HG03139 (cell line): ENCODE data around the gene MYL7.
"Not testable (repeated sequence)": the region's sequence is repeated elsewhere in the genome, so short reads cannot be mapped to it uniquely, and the experiment has no call there.

Experiments used
- ATAC-seq: cut with Tn5 transposase; IDR thresholded peaks from one replicate; pipeline ENCODE4 v1.9.1; 2021; ENCODE audit not compliant: unreplicated experiment

Gene MYL7

DNA sequence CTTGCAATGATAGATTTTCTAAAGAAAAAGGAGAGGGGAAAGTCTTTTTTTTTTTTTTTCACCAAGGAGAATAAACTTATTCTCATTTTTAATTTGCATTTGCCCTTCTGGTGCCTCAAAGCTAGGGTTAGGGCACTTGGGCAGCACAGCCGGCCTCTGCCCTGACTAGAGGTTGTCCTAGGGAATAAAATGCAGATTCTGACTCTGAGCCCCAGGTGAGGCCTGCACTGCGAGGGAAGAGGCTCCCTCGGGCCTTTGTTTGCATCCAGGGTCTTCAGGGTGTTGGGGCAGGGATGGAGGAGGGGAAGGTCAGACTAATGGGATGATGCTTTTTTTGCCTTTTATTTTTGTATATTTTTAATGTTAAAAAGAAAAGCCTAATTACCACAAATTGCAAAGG, 7.8 kb downstream of the MYL7 start:
- ATAC-seq: no peak

DNA sequence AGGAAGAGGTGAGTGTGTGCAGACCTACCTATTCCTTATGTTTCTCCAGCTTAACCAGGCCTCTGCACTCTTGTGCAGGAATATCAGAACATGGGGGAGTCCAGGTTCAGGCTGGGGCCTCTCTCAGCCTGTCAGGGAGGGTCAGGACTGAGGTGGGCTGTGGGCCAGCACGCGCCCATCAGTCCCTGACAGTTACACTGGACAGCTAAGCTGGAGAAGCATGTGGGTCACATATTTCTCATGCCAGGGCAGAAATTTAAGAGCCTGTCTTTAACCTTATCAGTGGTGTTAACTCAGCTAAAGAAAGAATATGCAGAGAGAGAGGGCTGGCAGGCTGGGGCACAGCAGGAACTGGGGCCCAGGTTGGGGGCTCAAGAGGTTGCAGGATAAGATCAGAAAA, 9.1 kb downstream of the MYL7 start:
- no peak for ATAC-seq

DNA sequence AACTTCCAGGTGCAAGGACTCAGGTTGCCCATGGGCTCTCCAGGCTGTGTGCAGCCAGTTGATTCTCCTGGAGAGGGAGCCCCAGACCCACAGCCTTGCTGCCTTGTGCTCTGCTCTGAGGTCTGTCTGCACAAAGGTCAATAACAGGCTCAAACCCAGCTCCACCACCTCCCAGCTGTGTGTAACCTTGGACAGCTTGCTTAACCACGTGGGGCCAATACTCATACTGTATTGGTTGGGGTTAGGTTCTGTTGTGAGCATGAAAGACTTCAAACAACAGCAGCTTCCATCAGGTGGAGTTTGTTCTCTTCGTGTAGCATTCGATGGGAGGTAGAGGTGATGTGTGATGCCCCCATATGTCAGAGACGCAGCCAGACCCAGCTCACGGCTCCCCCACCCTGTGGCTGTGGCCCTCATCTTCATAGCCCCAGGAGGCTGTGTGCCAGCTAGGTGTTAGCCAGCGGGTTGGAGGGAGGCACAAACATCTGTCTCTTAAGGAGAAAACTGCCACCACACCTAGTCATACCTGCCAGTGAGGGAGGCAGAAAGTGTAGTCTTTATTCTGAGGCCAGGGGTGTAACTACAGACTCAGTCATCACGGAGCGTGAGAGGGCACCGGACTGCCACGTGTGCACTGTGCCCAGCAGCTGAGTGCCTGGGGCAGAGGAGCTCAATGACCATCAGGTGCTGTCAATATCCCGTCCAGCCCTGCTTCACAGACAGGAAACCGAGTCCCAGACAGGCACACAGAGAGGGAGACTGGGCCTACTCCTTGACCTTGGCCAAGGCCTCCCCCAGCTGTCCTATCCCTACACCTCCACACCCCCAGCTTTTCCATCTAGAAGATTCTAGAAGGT, 9.7 kb downstream of the MYL7 start:
- no peak for ATAC-seq

DNA sequence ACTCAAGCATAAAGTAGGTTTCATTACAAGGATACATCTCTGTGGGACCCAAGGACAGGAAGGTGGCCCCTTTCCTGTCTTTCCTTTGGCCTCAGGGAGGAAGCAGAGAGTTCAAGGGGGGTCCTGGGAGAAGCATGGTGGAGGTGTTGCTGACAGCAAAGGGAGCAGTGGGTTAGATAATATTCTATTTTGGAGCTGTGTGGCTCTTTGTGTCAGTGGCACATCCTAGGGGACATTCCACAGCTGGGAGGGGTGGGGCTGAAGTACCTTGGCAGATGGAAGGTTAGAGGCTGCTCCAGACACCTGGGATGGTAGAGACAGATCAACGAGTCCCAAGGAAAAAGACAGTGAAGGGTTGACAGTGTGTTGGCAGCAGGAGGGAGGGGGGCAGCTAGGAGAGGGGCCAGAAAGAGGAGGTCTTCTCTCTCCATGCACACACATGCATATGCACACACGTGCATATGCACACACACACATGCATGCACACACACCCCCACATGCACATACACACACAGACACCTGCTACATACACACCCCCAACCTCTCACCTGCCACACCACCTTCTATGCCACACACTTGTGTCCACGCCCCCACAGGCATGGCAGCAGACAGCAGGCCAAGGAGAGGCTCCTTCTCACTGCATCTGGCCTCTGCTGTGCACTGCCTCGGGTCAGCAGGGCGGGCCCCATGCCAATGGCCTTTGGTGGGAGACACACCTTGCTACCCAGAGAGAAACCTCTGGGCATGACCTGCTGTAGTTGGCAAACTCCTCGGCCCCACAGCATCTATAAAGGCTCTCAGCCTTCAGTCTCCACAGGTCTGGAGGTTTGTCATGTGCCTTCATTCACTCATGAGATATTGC, 12.2 kb downstream of the MYL7 start:
- ATAC-seq: no peak

DNA sequence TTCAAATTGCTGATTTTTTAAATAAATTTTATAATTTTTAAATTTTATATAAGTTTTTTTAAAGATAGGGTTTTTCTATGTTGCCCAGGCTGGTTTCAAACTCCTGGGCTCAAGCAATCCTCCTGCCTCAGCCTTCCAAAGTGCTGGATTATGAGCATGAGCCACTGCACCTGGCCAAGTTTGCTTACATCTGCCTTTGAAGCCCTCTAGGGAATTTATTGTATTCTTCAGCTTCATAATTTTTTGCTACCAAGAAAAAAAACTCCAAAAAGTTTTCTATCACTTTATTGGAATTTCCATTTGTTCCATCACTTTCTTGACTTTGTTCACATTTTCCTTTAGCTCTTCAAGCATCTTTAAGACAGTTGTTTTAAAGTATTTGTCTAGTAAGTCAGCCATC, 14.0 kb downstream of the MYL7 start:
- no peak for ATAC-seq

DNA sequence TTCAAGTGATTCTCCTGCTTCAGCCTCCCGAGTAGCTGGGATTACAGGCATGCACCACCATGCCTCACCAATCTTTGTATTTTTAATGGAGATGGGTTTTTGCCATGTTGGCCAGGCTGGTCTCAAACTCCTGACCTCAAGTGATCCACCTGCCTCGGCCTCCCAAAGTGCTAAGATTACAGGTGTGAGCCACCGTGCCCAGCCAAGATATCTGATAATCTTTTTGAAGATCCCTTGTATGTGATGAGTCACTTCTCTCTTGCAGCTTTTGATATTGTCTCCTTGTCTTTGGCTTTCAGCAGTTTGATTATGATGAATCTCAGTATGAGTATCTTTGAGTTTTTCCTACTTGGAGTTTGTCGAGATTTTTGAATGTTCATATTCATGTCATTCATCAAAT, 14.6 kb downstream of the MYL7 start:
- ATAC-seq: not testable (repeated sequence)

DNA sequence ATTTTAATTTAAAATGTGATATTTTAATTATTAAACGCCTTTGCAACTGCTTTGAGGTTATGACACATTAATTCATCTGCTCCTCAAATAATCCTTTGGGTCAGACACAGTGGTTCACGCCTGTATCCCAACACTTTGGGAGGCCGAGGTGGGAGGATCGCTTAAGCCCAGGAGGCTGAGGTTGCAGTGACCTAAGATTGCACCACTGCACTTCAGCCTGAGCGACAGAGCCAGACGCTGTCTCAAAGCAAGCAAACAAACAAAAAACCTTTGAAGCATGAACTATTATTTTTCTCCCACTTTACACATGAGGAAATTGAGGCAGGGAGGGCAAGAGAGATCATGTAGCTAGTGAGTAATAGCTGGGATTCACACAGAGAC, 16.3 kb downstream of the MYL7 start:
- ATAC-seq: no peak

DNA sequence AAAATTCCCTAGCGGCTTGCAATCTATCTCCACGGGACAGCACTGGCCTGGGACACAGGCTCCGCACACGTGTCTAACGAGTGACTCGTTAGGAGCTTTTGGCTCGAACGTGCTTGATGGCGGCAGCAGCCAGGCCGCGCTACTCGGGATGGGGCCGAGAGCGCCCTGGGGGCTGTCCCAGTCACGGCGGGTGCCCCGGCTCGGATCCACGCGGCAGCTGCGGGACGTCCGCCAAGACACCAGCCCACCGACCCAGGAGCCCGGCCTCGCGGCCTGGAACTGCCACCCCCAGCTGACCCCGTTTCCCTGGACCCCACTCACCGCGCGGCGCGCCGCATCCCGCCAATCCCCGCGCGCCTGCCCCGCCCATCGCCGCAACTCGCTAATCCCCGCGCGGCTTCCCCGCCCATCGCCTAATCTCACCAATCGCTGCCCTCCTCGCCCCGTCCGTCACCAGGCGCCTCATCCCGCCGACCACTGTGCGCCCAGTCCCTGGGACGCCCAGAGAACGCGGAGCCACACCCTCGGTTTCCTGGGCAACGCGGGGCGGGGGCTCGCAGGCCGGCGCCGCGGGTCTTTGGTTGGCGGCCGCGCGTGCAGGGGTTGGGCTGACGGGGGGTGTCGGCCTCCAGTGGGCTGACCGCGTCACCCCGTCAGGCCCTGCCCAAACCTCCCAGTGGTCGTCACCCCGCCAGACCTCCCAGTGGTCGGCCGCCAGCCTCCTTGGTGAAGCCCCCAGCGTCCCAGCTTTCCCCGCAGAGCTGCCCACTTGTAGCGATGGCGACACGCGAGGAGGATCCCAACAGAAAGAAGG, 17.7 kb downstream of the MYL7 start, which contains the start of gene POLD2:
TSS of gene POLD2 (minus strand) at position 359 of the 814 bp plus-strand sequence. CDS start 1,495 bp downstream, outside the sequence.
- ATAC-seq: peak; percentile 98

DNA sequence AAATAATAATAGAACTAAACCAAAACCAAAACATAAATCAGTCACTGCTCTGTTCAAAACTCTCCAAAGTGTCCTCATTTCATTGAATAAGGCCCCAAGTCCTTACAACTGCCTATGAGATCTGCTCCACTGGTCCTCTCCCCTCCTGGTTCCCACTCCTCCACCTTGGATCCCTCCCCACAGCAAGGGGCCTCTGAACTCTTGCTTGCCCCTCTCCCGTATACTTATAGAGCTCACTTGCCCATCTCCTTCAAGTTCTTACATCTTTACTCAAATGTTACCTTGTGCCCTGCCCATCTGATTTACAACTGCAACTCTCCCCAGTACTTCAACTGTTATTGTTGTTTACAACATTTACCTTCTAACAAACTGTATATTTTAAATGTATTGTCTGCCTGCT, 18.6 kb downstream of the MYL7 start:
- no peak for ATAC-seq

DNA sequence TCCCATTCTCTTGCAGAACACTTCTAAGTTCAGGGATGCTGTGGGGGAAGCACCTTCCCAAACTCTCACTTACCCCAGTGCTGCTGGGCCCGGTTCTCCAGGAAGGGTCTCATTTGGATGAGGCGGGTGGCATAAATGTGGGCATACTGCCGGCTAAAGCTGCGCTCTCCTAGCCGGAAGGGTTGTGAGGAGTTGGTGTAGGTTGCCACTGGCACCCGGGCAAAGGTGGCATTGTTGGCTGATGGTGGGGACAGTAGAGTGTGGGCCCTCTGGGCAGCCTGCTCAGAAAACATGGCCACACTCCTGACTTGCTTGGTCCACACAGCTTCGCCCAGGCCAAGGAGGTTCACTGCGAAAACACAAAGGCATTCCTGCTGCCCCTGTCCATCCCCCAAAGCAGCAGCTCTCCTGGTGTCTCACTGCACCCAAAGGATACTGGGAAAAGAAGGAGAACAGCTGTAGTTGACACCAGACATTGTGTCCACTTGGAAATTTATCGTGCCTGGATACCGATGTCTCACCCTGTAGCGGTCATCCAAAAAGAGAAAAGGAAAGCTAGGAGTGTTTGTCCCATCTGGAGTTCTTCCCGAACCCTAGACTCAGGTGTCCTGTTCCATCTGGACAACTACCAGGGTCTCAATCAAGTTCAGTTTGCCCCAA, 19.2 kb downstream of the MYL7 start:
- no peak for ATAC-seq

DNA sequence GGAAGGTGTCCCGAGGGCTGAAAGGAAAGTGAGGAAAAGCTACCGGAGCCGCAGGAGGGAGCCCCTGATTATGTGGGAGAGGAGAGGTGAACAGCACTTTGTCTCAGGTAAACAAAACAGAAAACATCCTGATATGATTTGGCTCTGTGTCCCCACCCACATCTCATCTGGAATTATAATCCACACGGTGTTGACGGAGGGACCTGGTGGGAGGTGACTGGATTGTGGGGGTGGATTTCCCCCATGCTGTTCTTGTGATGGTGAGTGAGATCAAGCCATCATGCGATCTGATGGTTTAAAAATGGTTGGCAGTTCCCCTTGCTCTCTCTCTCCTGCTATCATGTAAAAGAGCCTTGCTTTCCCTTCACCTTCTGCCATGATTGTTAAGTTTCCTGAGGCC, 20.7 kb downstream of the MYL7 start:
- ATAC-seq: no peak

DNA sequence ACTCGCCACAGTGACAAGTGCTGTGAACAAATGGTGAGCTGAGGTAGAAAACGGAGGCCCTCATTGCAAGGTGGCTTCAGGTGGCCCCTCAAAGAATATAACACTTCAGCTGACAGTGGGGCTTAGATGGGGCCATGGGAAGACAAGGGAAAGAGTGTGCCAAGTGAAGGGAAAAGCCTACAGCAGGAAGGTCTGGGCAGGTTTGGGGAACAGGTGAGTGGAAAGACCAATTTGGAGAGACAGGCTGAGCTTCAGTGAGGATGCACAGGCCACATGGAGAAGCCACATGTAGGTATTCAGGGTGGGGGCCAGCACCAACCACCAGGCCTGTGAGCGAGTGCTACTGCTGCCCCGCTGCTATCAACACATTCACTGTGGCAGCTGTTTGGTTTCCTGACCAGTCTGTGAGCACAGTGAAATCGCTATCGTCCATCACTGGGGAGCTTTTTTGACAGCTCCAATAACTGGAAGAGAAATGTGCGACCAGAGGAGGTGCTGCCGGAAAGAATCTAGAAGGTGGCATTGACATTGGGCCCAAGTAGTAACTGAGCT, 21.2 kb downstream of the MYL7 start:
- ATAC-seq: no peak

DNA sequence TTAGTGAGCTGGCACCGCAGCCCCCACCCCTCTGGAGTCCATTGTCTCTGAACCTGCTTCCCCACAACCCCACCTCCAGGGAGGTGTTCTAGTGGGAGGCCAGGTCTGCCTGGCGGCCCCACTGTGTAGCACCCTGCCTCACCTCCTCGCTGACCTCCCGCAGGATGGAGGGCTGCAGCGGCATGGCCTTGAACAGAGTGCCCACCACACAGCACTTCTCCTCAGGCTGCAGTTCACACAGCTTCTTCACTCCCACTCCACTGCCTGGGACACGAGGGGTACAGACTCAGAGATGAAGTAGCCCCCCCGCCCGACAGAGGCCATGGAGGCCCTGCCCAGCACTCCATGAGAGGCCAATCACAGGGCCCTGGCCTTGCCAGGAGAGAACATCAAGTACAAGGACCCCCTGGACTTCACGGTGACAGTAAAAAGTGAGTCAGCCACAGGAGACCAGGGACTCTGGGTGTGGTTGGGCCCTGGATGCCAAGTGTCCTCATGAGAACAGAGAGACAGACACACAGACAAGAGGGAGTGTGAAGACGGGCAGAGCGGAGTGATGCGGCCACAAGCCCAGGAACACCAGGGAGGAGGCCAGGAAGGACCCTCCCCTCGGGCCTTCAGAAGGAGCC, 23.2 kb downstream of the MYL7 start:
- no peak for ATAC-seq

DNA sequence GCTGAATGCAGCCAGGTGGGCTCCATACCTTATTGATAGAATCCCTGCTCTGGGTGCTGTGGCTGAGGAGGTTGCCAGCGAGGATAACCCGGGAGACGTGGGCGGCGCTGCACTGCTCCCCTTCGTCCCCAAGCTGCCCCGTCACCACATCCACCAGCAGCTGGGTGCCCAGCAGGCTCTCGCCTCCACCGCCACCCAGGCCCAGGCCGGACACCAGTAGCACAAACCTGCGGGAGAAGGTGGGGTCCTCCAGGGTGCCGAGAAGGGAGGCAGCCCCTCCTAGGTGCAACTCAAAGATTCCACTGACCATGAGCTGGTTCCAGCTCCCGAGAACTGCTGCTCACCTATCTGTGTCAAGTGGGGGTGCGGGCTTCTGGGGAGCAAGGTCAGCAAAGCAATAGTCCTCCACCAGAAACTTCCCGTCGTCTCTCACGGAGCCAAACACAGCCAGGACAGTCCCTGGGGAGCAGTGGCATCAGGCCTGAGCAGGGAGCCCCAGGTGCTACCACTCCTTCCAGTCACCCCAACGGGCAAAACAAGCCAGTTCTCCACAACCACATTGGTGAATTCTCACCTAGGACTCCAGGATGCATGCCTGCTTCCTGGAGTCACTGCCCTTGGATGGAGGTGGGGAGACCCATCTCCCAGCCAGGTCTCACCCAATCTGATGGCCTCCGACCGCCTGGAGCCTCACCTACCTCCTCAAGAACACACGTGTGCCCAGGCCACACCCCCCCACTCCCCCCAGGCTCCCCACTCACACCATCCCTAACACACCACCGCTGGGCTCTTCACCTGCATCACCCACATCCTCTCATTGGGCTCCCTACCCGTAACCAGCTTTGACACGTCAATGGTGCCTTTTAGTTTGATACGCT, 24.1 kb downstream of the MYL7 start:
- ATAC-seq: no peak

DNA sequence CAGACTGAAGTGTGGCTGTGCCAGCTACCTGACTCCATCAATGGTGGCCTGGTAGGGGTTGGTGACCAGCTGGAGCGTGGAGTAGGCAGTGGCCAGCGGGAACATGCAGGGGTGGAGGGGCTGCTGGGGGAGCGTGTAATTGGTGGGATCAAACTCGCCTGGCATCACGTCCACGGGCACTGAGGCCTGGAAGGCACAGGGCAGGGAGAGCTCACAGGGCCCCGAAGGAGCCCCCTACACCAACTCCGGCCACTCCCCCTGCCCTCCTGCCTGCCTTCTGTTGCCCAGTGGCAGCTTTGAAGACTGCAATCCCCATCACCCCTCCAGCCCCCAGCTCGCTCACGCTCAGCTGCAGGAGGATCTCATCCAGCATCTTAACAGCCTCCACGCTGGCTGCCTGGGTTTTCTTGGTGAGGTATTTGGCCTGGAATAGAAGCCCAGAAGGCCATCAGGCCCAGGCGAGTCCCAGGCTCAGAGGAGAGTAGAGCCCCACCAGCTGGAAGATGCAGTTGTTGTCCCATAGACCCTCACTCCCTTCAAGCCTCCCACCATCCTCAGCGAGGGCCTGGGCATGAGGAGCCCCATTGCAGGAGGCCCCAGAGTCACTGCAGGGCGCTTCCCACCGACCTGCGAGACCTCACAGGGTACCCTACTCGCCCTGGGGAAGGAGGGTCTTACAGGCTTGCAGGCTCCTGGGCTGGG, 24.9 kb downstream of the MYL7 start:
- no peak for ATAC-seq

DNA sequence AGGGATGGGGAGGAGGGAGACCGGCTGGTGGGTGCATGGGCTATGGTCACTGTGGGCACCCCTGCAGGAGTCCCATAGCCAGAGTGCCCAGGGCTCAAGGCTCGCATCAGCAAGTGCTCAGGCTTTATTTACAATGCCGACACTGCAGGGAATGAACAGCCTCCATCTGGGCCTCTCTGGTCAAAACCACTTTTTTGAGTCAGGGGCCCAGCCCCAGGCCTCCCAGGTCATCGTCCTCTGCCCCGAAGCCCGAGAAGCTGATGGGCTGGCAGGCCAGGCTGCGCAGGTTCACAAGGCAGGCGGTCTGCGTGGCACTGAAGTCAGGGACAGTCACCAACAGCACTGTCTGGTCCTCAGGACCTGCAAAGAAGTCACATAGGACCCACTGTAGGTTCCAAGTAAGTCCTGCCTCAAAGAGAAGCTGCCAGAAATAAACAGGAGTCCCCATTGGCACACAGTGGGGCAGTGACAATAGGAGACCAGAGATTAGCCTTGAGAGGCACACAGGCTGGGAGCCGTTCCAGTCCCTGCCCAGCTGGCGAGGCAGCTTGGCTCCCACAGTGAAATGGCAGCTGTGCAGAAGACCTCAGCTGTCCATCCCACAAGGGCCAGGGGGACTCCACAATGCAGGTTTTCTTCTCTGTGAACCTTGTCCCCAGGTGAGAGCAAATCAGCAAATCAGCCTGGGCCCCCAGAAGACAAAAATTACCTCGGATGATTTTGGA, 26.4 kb downstream of the MYL7 start:
- no peak for ATAC-seq

DNA sequence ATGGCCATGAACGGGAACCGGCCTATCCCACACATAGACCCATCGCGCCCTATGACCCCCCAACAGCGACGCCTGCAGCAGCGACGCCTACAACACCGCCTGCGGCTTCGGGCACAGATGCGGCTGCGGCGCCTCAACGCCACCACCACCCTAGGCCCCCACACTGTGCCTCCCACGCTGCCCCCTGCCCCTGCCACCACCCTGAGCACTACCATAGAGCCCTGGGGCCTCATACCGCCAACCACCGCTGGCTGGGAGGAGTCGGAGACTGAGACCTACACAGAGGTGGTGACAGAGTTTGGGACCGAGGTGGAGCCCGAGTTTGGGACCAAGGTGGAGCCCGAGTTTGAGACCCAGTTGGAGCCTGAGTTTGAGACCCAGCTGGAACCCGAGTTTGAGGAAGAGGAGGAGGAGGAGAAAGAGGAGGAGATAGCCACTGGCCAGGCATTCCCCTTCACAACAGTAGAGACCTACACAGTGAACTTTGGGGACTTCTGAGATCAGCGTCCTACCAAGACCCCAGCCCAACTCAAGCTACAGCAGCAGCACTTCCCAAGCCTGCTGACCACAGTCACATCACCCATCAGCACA, 27.3 kb downstream of the MYL7 start:
- ATAC-seq: no peak
